WI38 (cell line): ENCODE results near the gene LYPD6B.

Source experiments
- H3K4me3 ChIP-seq: 2 replicates; pipeline ENCODE4 v1.5.1; 2011; ENCODE audit warnings: low read depth, mild to moderate bottlenecking, control low read depth, low read length
- CTCF ChIP-seq: IDR thresholded peaks from 2 replicates; pipeline ENCODE4 v1.5.1; 2012; ENCODE audit warnings: low read depth, mild to moderate bottlenecking, control low read depth, low read length

The LYPD6B gene

GRCh38 chr2:149002891-149003740, 35.4 kb upstream of the LYPD6B start:
- no peak overlapping the region for H3K4me3 ChIP-seq
- no peak for TF ChIP-seq CTCF

- H3K4me3 ChIP-seq: no peak overlapping the region
- no peak for TF ChIP-seq CTCF
Measured at GRCh38 chr2:149004836-149005235, 33.7 kb upstream of the LYPD6B start.

GRCh38 chr2:149005471-149006077, 32.9 kb upstream of the LYPD6B start:
- H3K4me3 ChIP-seq: no peak overlapping the region
- TF ChIP-seq CTCF: no peak

GRCh38 chr2:149006883-149007543, 31.5 kb upstream of the LYPD6B start:
- H3K4me3 ChIP-seq: no peak overlapping the region
- no peak for TF ChIP-seq CTCF

- H3K4me3 ChIP-seq: no peak overlapping the region
- no peak for TF ChIP-seq CTCF
Measured at GRCh38 chr2:149008381-149008780, 30.1 kb upstream of the LYPD6B start.

GRCh38 chr2:149009576-149010461, 28.7 kb upstream of the LYPD6B start:
- no peak for TF ChIP-seq CTCF
- no peak overlapping the region for H3K4me3 ChIP-seq
